Measurements from ENCODE around the gene HDHD5. TPM values are rescaled to one million over a fixed set of nuclear protein-coding genes. Genes with fewer than 3 reads are reported as not detected.

The HDHD5 gene
- total and polyA plus RNA-seq, 2 experiments from 2014 or later, result 131 to 164 TPM

DNA sequence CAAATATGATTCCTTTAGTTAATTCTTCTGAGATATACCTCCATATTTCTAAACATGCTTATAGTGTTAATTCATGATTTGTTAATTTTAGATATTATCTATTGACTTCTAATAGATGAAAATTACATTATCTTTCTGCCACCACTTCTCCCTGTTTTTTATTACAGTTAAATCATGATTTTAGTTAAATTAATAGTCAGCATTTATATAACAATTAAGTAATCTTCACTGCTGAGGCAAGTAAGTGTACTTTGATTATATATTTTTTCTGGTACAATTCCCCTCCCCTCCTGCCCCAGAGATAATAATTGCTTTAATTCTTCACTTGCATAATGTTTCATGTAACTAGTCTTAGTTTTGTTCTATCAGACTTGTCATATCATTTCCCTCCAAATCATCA, 68.5 kb downstream of the HDHD5 start:
- no peak overlapping the region for H3K4me3 ChIP-seq
- no peaks in the 10 kb centered on the region for H3K4me1 ChIP-seq (ENCODE audit: low read depth)
- peaks cover 25% of the 10 kb centered on the region for H3K27me3 ChIP-seq
- H3K9me3 ChIP-seq (ENCODE audit: low read depth), result no peaks in the 10 kb centered on the region
- DNase-seq (ENCODE audit: low read depth in 1 of 2, low spot score in 1 of 2), result no peak
- TF ChIP-seq, protein P1, sequence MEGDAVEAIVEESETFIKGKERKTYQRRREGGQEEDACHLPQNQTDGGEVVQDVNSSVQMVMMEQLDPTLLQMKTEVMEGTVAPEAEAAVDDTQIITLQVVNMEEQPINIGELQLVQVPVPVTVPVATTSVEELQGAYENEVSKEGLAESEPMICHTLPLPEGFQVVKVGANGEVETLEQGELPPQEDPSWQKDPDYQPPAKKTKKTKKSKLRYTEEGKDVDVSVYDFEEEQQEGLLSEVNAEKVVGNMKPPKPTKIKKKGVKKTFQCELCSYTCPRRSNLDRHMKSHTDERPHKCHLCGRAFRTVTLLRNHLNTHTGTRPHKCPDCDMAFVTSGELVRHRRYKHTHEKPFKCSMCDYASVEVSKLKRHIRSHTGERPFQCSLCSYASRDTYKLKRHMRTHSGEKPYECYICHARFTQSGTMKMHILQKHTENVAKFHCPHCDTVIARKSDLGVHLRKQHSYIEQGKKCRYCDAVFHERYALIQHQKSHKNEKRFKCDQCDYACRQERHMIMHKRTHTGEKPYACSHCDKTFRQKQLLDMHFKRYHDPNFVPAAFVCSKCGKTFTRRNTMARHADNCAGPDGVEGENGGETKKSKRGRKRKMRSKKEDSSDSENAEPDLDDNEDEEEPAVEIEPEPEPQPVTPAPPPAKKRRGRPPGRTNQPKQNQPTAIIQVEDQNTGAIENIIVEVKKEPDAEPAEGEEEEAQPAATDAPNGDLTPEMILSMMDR (IDR thresholded peaks at IDR 0.05; ENCODE audit: low read depth, low read length), result no peak
- H3K27ac ChIP-seq, result no peak overlapping the region
- H3K36me3 ChIP-seq, result no peaks in the 10 kb centered on the region

Other genes with a start within 250 kb of the HDHD5 start
- gene GAB4, start 151.1 kb downstream of the HDHD5 start, total RNA-seq, result not detected in 2 replicates
- gene GAB4, start 151.1 kb downstream of the HDHD5 start, polyA plus RNA-seq, result not detected in 2 replicates
- gene IL17RA, start 74.3 kb downstream of the HDHD5 start, total RNA-seq, result 4.7 and 6.5 TPM in 2 replicates
- gene IL17RA, start 74.3 kb downstream of the HDHD5 start, polyA plus RNA-seq, result 3.3 and 5.7 TPM in 2 replicates
- gene TMEM121B, start 37.9 kb downstream of the HDHD5 start, total RNA-seq, result 6.7 and 10.2 TPM in 2 replicates
- gene TMEM121B, start 37.9 kb downstream of the HDHD5 start, polyA plus RNA-seq, result 4.5 and 7.9 TPM in 2 replicates
- 0.83 and 1.5 TPM in 2 replicates for gene ADA2, start 60.2 kb upstream of the HDHD5 start, total RNA-seq
- gene ADA2, start 60.2 kb upstream of the HDHD5 start, polyA plus RNA-seq, result 2.6 and 2.7 TPM in 2 replicates
- 17.3 and 32.3 TPM in 2 replicates for gene CECR2, start 210.2 kb upstream of the HDHD5 start, total RNA-seq
- gene CECR2, start 210.2 kb upstream of the HDHD5 start, polyA plus RNA-seq, result 4.6 and 9.7 TPM in 2 replicates